Neural progenitor cell (in vitro differentiated cells): Measurements from ENCODE around the gene DDAH2. TPM values are rescaled to one million over a fixed set of nuclear protein-coding genes. Genes with fewer than 3 reads are reported as not detected.

ENCODE experiments used
- DNase-seq: peaks from one replicate; pipeline ENCODE4 v3.0.0-alpha.2; 2016; ENCODE audit warnings: low spot score
- H2AFZ ChIP-seq: fragments of 200-600 bp; sonication (generic); replicated peaks from 2 replicates; pipeline ENCODE4 v1.6.1; 2016; ENCODE audit warnings: antibody characterized with exemption
- H3F3A ChIP-seq: fragments of 200-600 bp; sonication (generic); 2 replicates; pipeline ENCODE4 v1.6.1; 2016; ENCODE audit warnings: antibody characterized with exemption, low read depth
- H3K27ac ChIP-seq: fragments of 200-600 bp; sonication (generic); 2 replicates; pipeline ENCODE4 v1.5.1; 2016; ENCODE audit warnings: mild to moderate bottlenecking
- H3K27me3 ChIP-seq: fragments of 200-600 bp; sonication (generic); 2 replicates; pipeline ENCODE4 v1.6.1; 2016; ENCODE audit warnings: mild to moderate bottlenecking, moderate library complexity
- H3K36me3 ChIP-seq: fragments of 200-600 bp; sonication (generic); 2 replicates; pipeline ENCODE4 v1.5.1; 2016
- H3K4me1 ChIP-seq: fragments of 200-600 bp; sonication (generic); 2 replicates; pipeline ENCODE4 v1.6.1; 2016; ENCODE audit warnings: mixed run types
- H3K4me2 ChIP-seq: fragments of 200-600 bp; sonication (generic); 2 replicates; pipeline ENCODE4 v1.6.1; 2016
- H3K4me3 ChIP-seq: fragments of 200-600 bp; sonication (generic); 2 replicates; pipeline ENCODE4 v1.5.1; 2016
- H3K79me2 ChIP-seq: fragments of 200-600 bp; sonication (generic); 2 replicates; pipeline ENCODE4 v1.6.1; 2016; ENCODE audit warnings: low read depth
- H3K9ac ChIP-seq: fragments of 200-600 bp; sonication (generic); 2 replicates; pipeline ENCODE4 v1.6.1; 2016
- H3K9me3 ChIP-seq: fragments of 200-600 bp; sonication (generic); 2 replicates; pipeline ENCODE4 v1.5.1; 2016; ENCODE audit warnings: low read depth
- H4K20me1 ChIP-seq: fragments of 200-600 bp; sonication (generic); 2 replicates; pipeline ENCODE4 v1.6.1; 2016; ENCODE audit warnings: low read depth
- H3K27ac Mint-ChIP-seq: 3 replicates; pipeline ENCODE4 v1.8.0; 2021; ENCODE audit warnings: mixed read lengths
- H3K27me3 Mint-ChIP-seq: 2 replicates; pipeline ENCODE4 v1.8.0; 2022; ENCODE audit warnings: low read depth, mild to moderate bottlenecking, inconsistent platforms, moderate library complexity, mixed read lengths; ENCODE audit not compliant: insufficient read depth
- H3K36me3 Mint-ChIP-seq: 3 replicates; pipeline ENCODE4 v1.8.0; 2021; ENCODE audit warnings: mixed read lengths
- H3K4me1 Mint-ChIP-seq: 3 replicates; pipeline ENCODE4 v1.8.0; 2021; ENCODE audit warnings: mixed read lengths
- H3K4me3 Mint-ChIP-seq: 3 replicates; pipeline ENCODE4 v1.8.0; 2021; ENCODE audit warnings: mild to moderate bottlenecking, moderate library complexity, mixed read lengths
- H3K9me3 Mint-ChIP-seq: 3 replicates; pipeline ENCODE4 v1.8.0; 2020; ENCODE audit warnings: mixed read lengths
- EZH2 ChIP-seq: fragments of 200-600 bp; sonication (generic); IDR thresholded peaks from 2 replicates; pipeline ENCODE4 v1.6.1; 2017; ENCODE audit warnings: antibody characterized with exemption, mild to moderate bottlenecking, moderate library complexity
- EZH2phosphoT487 ChIP-seq: fragments of 200-600 bp; sonication (generic); IDR thresholded peaks from 2 replicates; pipeline ENCODE4 v1.6.1; 2017; ENCODE audit warnings: antibody characterized with exemption
- total RNA-seq: library from RNA; depleted of rRNA; stranded (reverse); fragments of >200 nt; gene quantifications from 2 replicates; pipeline ENCODE4 v1.2.3, GENCODE V29; 2015; ENCODE audit warnings: low replicate concordance
- TF ChIP-seq, protein P1 (sequence below): fragments of 200-600 bp; sonication (generic); IDR thresholded peaks from 2 replicates; pipeline ENCODE4 v1.5.1; 2017; ENCODE audit warnings: antibody characterized with exemption, mild to moderate bottlenecking

Gene DDAH2
- total RNA-seq, 1 donor from 2014 or later, result 94.3 TPM

DNA sequence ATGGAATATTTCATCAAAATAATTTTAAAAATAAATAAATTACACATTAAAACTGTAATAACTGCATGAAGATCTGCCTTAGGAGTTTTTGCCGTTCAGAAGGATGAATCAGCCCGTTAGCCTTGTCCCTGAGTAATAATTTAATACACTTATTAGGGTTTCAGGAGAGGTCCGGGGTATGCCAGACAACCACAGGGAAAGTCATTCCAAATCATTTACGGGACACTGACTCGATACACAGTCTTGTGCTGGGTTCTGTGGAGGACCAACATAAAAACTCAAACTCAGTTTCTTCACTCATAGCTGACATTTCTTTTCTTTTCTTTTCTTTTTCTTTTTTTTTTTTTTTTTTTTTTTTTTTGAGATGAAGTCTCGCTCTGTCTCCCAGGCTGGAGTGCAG is 23.2 kb downstream of the DDAH2 start:
- Histone ChIP-seq H3K4me2 (no peak overlapping the region), H3K27me3 (no peaks in the 10 kb centered on the region), H3K9ac (no peak overlapping the region), H3K79me2 (peaks cover 18% of the 10 kb centered on the region), H3K27ac (no peak overlapping the region), H3K4me1 (no peaks in the 10 kb centered on the region), H3K36me3 (no peaks in the 10 kb centered on the region), H4K20me1 (no peaks in the 10 kb centered on the region), H3K9me3 (no peaks in the 10 kb centered on the region), H3K4me3 (no peak overlapping the region), H2AFZ (no peak overlapping the region), H3F3A (no peaks in the 10 kb centered on the region)
- TF ChIP-seq, protein P1, sequence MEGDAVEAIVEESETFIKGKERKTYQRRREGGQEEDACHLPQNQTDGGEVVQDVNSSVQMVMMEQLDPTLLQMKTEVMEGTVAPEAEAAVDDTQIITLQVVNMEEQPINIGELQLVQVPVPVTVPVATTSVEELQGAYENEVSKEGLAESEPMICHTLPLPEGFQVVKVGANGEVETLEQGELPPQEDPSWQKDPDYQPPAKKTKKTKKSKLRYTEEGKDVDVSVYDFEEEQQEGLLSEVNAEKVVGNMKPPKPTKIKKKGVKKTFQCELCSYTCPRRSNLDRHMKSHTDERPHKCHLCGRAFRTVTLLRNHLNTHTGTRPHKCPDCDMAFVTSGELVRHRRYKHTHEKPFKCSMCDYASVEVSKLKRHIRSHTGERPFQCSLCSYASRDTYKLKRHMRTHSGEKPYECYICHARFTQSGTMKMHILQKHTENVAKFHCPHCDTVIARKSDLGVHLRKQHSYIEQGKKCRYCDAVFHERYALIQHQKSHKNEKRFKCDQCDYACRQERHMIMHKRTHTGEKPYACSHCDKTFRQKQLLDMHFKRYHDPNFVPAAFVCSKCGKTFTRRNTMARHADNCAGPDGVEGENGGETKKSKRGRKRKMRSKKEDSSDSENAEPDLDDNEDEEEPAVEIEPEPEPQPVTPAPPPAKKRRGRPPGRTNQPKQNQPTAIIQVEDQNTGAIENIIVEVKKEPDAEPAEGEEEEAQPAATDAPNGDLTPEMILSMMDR, result no peak
- TF ChIP-seq EZH2, result no peak
- TF ChIP-seq EZH2phosphoT487, result no peak
- no peak for DNase-seq
- Mint-ChIP-seq H3K4me3 (no peak overlapping the region), H3K36me3 (no peaks in the 10 kb centered on the region), H3K27ac (no peak overlapping the region), H3K4me1 (peaks cover 22% of the 10 kb centered on the region), H3K27me3 (peaks cover 8% of the 10 kb centered on the region), H3K9me3 (no peaks in the 10 kb centered on the region)

DNA sequence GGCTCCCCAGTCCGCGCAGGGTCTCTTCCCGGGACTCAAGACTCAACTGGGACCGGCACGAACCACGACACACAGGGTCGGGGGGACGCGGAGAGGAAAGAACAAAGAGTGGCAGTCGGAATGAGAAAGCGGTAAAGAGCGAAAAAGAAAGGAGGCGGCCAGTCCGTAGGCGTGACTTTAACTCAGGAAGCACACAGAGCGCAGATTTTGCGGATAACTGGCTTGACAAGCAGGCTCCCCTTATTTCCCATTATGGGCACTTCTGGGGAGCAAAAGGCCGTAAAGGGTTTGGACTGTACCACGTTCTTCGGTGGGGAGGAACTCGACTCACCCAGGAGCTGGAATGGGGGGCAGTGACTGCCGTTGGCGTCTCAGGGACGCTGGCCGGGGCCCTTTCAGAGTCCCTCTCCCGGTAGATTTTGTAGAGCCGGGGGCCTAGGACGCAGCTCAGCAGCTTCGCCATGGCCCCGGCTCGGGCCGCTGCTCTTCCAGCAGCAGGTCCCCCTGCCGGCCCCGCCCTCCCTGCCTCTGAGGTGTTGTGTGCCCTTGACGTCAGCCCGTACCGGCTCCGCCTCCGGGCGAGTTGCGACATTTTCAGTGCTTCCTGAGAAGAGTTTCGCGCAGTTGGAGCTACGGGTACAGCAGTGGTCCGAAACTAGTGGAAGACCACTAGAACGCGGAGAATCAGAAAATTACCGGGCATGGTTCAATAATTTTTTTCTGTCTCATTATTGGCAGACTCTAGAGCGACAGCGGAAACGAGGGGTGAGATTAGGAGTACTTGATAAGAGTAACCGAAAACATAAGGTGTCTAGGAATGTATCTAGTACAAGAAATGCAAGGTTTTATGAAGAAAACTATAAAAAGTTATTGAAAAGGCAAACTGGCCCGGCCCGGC is 26.0 kb downstream of the DDAH2 start, which contains the start of gene ABHD16A:
Gene ABHD16A (minus strand): TSS at position 506 of the 898 bp plus-strand sequence. CDS start 43 bp downstream, at position 463.
- peaks cover 32% of the 10 kb centered on the region for H3K79me2 ChIP-seq
- H4K20me1 ChIP-seq, result no peaks in the 10 kb centered on the region
- Mint-ChIP-seq H3K27ac (peak within 1 kb of the TSS; percentile 98), H3K27me3 (peaks cover 4% of the 10 kb centered on the region), H3K4me1 (peaks cover 19% of the 10 kb centered on the region), H3K36me3 (peaks cover 2% of the 10 kb centered on the region), H3K9me3 (no peaks in the 10 kb centered on the region), H3K4me3 (peak within 1 kb of the TSS; percentile 99)
- H3K27ac ChIP-seq, result peak within 1 kb of the TSS; percentile 68
- peak within 1 kb of the TSS; percentile 80 for H2AFZ ChIP-seq
- H3K36me3 ChIP-seq, result no peaks in the 10 kb centered on the region
- H3F3A ChIP-seq, result no peaks in the 10 kb centered on the region
- peak within 1 kb of the TSS; percentile 62 for H3K9ac ChIP-seq
- peak within 1 kb of the TSS; percentile 87 for H3K4me2 ChIP-seq
- no peaks in the 10 kb centered on the region for H3K27me3 ChIP-seq
- TF ChIP-seq EZH2, result no peak
- no peak for TF ChIP-seq EZH2phosphoT487
- TF ChIP-seq, protein P1, result no peak
- peak; percentile 97 for DNase-seq
- H3K4me3 ChIP-seq, result peak within 1 kb of the TSS; percentile 83
- no peaks in the 10 kb centered on the region for H3K9me3 ChIP-seq
- no peaks in the 10 kb centered on the region for H3K4me1 ChIP-seq

DNA sequence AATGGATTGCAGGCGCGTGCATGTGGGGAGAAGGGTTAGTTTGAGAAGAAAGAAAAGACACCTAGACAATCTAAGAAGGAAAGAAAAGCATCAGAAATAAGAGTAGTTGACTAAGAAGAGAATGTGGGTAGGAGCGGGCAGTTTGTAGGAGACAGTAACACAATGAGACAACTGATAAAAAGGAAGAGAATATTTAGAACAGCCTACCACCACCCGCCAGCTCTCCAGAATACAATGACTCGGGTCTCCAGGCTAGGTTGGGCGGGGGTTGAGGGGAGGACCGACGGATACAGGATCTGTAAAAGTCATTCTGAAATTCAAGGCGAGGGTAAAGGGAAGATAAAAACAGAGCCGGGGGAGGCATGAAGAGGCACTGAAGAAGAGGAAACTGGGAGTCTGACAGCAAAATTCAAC is 26.7 kb downstream of the DDAH2 start:
- H3K36me3 ChIP-seq, result no peaks in the 10 kb centered on the region
- no peak for DNase-seq
- no peak overlapping the region for H3K27ac ChIP-seq
- no peaks in the 10 kb centered on the region for H3K4me1 ChIP-seq
- H3K9ac ChIP-seq, result peak overlapping the region; percentile 62
- no peaks in the 10 kb centered on the region for H4K20me1 ChIP-seq
- peaks cover 32% of the 10 kb centered on the region for H3K79me2 ChIP-seq
- H3F3A ChIP-seq, result no peaks in the 10 kb centered on the region
- Mint-ChIP-seq H3K27ac (peak overlapping the region; percentile 98), H3K9me3 (no peaks in the 10 kb centered on the region), H3K4me1 (peaks cover 19% of the 10 kb centered on the region), H3K27me3 (peaks cover 4% of the 10 kb centered on the region), H3K4me3 (peak overlapping the region; percentile 99), H3K36me3 (peaks cover 6% of the 10 kb centered on the region)
- no peaks in the 10 kb centered on the region for H3K9me3 ChIP-seq
- TF ChIP-seq, protein P1, result no peak
- no peak for TF ChIP-seq EZH2phosphoT487
- no peak for TF ChIP-seq EZH2
- peak overlapping the region; percentile 83 for H3K4me3 ChIP-seq
- no peaks in the 10 kb centered on the region for H3K27me3 ChIP-seq
- H3K4me2 ChIP-seq, result peak overlapping the region; percentile 87
- peak overlapping the region; percentile 80 for H2AFZ ChIP-seq
